Neural crest cell (in vitro differentiated cells): ENCODE data around the gene STK17B. TPM values are rescaled to one million over a fixed set of nuclear protein-coding genes. Genes with fewer than 3 reads are reported as not detected.

Experiments
- DNase-seq: peaks from one replicate; pipeline ENCODE4 v3.0.0; 2021; ENCODE audit warnings: low read depth, mixed read lengths, low spot score
- H3K27ac Mint-ChIP-seq: one replicate; pipeline ENCODE4 v1.8.0; 2021; ENCODE audit warnings: mild to moderate bottlenecking, mixed read lengths; ENCODE audit not compliant: unreplicated experiment
- H3K27me3 Mint-ChIP-seq: 2 replicates; pipeline ENCODE4 v1.8.0; 2021; ENCODE audit warnings: low read depth, mild to moderate bottlenecking, mixed read lengths
- H3K36me3 Mint-ChIP-seq: 2 replicates; pipeline ENCODE4 v1.8.0; 2021; ENCODE audit warnings: low read depth, mild to moderate bottlenecking, mixed read lengths
- H3K4me1 Mint-ChIP-seq: 2 replicates; pipeline ENCODE4 v1.8.0; 2021; ENCODE audit warnings: mixed read lengths
- H3K4me3 Mint-ChIP-seq: one replicate; pipeline ENCODE4 v1.8.0; 2021; ENCODE audit warnings: mild to moderate bottlenecking, mixed read lengths
- H3K9me3 Mint-ChIP-seq: 2 replicates; pipeline ENCODE4 v1.8.0; 2021; ENCODE audit warnings: mixed read lengths
- CTCF ChIP-seq: fragments of 200-600 bp; sonication (generic); conservative IDR thresholded peaks from 2 replicates; pipeline ENCODE4 v1.5.0; 2021; ENCODE audit warnings: antibody characterized with exemption, mild to moderate bottlenecking
- total RNA-seq: library from RNA; stranded (reverse); gene quantifications from 2 replicates; pipeline ENCODE4 v1.2.1, GENCODE V29; 2021

The STK17B gene
- total RNA-seq, 1 donor from 2014 or later = 7.3 TPM

DNA sequence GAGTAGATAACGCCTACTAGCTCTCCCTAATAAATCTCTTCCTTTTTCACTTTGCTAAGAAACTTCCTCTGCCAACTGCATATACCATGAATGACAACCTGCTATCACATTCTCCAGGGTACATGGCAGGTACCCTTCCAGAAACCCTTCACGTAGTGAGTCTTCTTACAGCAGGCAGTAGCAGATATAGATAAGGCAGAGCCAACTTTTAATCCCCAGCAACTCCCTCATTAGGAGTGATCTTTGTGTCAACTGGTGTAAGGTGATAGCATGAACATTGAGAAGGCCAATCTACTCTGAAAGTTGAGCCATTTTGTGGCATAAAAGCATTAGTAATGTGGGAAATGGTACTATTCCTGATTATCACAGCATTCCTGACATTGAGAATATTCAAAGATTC lies 5.7 kb upstream of the STK17B start:
- Mint-ChIP-seq H3K4me3 (no peak overlapping the region), H3K9me3 (peaks cover 2% of the 10 kb centered on the region), H3K4me1 (no peaks in the 10 kb centered on the region), H3K27me3 (peaks cover 33% of the 10 kb centered on the region), H3K27ac (no peak overlapping the region), H3K36me3 (no peaks in the 10 kb centered on the region)
- TF ChIP-seq CTCF = no peak
- no peak for DNase-seq

DNA sequence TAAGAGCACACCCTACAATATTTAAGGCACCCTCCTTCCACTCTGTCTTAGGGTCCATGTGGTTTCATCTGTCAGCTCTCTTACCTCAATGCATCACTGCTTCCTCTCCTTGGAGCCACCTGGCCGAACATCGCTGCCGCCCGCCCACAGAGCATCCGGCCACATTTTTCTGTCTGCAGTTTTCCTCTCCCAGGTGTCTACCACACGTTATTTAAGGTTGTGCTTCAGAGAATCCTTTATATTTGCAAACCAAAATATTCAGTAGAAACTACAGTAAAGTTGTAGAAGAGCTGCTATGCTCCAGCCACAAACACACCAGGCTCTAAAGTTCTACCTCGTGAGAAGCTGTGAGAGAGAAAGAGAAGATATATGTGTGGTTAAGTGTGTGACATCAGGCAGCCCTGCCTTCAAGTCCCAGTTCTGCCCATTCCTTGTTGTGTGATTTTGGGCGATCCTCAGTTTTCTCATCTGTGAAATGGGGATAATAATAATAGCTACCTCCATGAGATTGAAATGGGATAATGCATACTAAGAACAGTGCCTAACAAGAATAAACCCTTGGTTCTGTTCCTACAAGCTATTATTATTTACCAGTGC lies 4.9 kb upstream of the STK17B start:
- Mint-ChIP-seq H3K4me3 (no peak overlapping the region), H3K27ac (no peak overlapping the region), H3K27me3 (peaks cover 38% of the 10 kb centered on the region), H3K4me1 (no peaks in the 10 kb centered on the region), H3K9me3 (peaks cover 2% of the 10 kb centered on the region), H3K36me3 (no peaks in the 10 kb centered on the region)
- TF ChIP-seq CTCF = no peak
- no peak for DNase-seq

GRCh38 chr2:196174404-196174803 lies 3.0 kb upstream of the STK17B start:
- Mint-ChIP-seq H3K27ac (no peak overlapping the region), H3K4me1 (peaks cover 12% of the 10 kb centered on the region), H3K36me3 (no peaks in the 10 kb centered on the region), H3K9me3 (peaks cover under 1% of the 10 kb centered on the region), H3K4me3 (peak overlapping the region; percentile 50), H3K27me3 (peaks cover 41% of the 10 kb centered on the region)
- DNase-seq = no peak
- TF ChIP-seq CTCF = no peak

- Mint-ChIP-seq H3K9me3 (no peaks in the 10 kb centered on the region), H3K36me3 (no peaks in the 10 kb centered on the region), H3K4me3 (peak overlapping the region; percentile 63), H3K27me3 (peaks cover 41% of the 10 kb centered on the region), H3K4me1 (peaks cover 13% of the 10 kb centered on the region), H3K27ac (no peak overlapping the region)
- TF ChIP-seq CTCF = no peak
- no peak for DNase-seq
These were observed 2.1 kb upstream of the STK17B start for GRCh38 chr2:196173505-196173904.

- Mint-ChIP-seq H3K9me3 (no peaks in the 10 kb centered on the region), H3K27ac (no peak overlapping the region)
These were observed 1.6 kb upstream of the STK17B start for GRCh38 chr2:196172951-196173350.

More at GRCh38 chr2:196172951-196173350, 1.6 kb upstream of the STK17B start:
- Mint-ChIP-seq H3K4me3 (peak overlapping the region; percentile 63), H3K36me3 (no peaks in the 10 kb centered on the region), H3K27me3 (peaks cover 41% of the 10 kb centered on the region), H3K4me1 (peaks cover 13% of the 10 kb centered on the region)
- no peak for DNase-seq
- TF ChIP-seq CTCF = no peak
